NCI-H1417 treated with DMSO at 0.1 percent for 48 hours (cell line): ENCODE measurements around the gene GCDH.

ENCODE experiments used
- DNase-seq: peaks from one replicate; lab custom pipeline; 2025; lab: John Stamatoyannopoulos, UW

Gene GCDH

DNA sequence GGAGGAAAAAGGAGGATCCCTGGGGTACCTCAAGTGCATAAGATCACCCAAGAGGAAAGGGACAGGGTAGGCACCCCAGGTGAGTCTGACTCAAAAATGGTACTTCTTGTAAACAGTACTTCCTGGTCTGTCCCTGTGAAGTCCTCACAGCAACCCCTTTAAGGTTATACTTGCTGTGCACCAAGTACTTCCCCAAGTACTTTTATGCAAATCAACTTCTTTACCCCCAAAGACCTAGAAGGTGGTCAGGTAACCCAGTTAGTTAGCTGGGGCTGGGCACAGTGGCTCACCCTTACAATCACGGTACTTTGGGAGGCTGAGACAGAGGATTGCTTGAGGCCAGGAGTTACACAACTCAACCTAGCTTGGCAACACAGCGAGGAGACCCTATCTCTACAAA, 49.9 kb downstream of the GCDH start:
- no peak for DNase-seq

DNA sequence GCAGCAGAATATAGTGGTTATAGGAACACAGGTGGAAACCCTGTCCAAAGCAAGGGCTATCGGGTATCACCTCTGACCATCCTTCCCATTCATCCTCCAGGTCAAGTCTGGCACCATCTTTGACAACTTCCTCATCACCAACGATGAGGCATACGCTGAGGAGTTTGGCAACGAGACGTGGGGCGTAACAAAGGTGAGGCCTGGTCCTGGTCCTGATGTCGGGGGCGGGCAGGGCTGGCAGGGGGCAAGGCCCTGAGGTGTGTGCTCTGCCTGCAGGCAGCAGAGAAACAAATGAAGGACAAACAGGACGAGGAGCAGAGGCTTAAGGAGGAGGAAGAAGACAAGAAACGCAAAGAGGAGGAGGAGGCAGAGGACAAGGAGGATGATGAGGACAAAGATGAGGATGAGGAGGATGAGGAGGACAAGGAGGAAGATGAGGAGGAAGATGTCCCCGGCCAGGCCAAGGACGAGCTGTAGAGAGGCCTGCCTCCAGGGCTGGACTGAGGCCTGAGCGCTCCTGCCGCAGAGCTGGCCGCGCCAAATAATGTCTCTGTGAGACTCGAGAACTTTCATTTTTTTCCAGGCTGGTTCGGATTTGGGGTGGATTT, 52.6 kb downstream of the GCDH start:
- DNase-seq = no peak

DNA sequence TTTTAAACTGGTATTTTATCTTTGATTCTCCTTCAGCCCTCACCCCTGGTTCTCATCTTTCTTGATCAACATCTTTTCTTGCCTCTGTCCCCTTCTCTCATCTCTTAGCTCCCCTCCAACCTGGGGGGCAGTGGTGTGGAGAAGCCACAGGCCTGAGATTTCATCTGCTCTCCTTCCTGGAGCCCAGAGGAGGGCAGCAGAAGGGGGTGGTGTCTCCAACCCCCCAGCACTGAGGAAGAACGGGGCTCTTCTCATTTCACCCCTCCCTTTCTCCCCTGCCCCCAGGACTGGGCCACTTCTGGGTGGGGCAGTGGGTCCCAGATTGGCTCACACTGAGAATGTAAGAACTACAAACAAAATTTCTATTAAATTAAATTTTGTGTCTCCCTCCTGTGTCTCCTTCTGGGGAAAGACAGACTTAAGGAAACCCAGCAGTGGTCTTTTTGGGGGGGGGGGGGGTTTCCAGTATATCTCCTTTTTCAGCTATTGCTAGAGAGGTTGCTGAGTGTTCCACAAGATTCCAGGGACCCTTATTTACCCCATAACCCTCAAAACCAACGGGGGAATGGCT, 53.2 kb downstream of the GCDH start:
- no peak for DNase-seq

DNA sequence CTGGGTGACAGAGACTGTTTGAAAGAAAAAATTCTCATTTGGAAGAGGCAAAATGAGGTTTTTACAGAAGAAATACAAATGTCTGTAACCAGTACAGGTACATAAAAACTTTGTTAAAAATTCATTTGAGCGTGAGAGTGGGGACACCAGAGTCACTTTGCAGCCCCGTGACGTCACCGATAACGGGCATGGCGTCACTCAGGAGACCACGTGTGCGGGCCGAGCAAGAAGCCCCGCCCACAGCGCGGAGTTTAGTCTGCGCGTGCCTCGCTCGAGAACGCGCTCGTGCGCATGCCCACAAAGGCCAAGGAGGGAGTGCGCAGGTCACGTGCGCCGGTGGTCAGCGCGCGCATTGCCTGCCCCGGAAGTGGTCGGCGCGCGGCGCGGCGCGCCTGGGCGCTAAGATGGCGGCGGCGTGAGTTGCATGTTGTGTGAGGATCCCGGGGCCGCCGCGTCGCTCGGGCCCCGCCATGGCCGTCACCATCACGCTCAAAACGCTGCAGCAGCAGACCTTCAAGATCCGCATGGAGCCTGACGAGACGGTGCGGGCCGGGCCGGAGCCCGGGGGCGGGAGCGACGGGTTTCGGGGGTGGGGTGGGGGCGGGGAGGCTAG, 54.6 kb downstream of the GCDH start, which contains the start of gene RAD23A:
Gene RAD23A, plus strand, starts transcription at position 384 of the 613 bp plus-strand sequence. Its CDS starts 87 bp downstream, at position 471.
- peak; percentile 93 for DNase-seq

DNA sequence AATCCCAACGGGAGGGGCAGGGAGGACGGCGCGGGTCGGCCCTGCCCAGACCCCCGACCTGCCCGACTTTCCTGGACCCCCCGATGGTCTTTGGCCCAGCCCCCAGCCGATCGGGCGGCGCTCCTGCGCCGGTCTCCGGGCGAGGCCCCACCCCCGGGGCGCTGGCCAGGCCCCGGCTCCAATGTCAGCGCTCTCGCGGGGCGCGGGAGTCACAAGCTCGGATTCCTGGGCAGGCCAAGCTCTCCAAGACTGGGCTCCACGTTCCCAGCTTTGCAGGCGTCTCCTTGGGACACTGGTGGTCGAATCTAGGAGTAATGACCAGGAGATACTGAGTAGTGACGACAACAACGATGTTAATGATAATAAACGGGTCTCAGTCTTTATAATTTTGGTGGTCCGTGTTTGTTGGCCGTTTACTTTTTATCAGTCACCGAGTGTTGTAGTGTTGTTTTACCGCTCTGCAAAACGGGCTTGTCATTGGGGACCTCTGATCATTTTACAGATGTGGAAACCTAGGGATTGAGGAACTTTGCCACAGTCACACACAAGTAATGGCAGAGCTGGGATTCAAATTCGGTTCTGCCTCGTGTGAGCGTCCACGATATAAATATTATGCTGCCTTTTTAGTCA, 55.2 kb downstream of the GCDH start:
- no peak for DNase-seq

DNA sequence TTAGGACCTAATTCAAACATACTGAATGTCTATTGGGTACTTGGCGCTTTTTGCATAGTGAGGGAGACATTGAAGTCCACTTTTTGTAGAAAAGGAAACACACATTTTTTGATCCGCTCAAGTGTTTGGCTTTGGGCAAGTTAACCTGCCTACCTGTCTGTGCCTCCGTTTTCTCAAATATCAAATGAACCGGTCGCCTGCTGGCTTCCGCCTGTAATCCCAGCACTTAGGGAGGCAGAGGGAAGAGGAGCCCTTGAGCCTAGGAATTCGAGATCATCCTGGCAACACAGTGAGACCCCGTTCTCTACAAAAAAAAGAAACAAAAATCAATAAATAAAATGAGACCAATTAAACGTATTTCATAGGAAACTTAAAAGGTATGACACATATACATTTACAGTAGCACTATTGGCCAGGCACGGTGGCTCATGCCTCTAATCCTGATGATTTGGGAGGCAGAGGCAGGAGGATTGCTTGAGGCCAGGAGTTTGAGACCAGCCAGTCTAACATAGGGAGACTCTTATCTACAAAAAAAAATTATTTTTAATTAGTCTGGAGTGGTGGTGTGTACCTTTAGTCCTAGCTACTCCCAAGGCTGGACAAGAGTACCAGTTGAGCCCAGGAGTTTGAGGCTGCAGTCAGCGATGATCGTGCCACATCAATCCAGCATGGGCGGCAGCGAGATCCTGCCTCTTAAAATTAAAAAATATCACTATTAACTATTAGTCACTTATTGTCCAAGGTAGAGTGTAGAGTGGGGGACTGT, 56.0 kb downstream of the GCDH start:
- no peak for DNase-seq

DNA sequence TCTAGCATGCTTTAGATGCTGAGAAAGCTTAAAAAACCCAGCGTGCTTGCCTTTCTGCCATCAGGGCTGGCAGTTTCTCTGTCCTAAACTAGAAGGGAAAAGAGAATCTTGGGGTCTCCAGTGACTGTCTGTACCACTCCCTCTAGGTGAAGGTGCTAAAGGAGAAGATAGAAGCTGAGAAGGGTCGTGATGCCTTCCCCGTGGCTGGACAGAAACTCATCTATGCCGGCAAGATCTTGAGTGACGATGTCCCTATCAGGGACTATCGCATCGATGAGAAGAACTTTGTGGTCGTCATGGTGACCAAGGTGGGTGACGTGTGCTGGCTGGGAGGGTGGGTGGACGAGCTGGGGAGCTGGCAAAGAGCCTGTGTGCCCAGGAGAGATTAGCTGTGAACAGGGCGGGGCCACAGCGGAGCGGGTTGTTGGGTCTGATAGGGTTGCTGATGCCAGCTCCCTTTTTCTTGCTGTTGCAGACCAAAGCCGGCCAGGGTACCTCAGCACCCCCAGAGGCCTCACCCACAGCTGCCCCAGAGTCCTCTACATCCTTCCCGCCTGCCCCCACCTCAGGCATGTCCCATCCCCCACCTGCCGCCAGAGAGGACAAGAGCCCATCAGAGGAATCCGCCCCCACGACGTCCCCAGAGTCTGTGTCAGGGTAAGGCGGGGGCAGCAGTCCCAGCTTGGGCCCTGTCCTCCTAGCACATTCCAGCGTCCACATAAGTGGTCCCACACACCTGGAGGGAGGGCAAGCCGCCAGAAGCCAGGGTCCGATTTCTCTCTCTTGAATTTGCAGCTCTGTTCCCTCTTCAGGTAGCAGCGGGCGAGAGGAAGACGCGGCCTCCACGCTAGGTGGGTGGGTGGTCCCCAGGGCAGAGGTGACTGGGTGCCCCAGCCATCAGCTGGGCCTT, 57.0 kb downstream of the GCDH start:
- DNase-seq = no peak

DNA sequence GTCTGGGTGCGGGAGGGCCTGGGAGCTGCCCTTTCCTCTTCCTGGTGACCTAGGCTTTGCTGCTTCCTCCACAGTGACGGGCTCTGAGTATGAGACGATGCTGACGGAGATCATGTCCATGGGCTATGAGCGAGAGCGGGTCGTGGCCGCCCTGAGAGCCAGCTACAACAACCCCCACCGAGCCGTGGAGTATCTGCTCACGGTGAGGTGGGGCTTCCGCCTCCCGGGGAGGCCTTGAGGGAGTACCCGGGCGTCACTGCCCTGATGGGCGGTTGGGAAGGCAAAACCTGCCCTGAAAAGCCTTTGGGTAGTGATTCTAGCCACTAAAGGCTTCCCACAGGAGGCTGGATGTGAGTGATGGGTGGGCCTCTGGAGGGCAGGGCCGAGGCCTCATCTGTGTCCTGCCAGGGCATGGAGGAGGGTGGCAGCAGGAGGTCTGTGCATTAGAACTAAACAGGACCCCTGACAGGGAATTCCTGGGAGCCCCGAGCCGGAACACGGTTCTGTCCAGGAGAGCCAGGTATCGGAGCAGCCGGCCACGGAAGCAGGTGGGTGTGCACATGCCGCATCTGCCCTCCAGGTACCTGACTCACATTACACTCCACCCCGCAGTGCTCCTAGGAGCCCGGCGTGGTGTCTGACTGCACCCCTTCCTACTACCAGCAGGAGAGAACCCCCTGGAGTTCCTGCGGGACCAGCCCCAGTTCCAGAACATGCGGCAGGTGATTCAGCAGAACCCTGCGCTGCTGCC, 57.8 kb downstream of the GCDH start:
- no peak for DNase-seq
